ENCODE results near the gene SMYD5.

The SMYD5 gene

DNA sequence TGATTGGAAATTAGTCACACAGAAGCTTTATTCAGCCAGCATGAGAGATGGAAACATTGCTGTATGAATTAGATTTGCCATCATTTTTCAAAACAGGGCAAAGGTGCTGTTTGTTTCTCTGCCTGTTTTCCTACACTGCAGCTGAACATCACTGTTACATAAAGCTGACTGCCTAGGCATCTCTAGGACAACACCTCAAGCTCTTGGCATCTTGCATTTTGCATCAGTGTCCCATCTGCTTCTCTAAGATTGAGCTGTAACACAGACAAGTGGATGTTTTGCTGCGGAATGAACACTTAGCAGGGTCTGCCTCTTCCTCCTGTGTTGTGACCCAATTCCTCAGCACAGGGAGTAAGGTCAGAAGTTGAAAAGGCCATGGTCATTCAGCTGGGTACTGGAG is 24.9 kb downstream of the SMYD5 start:
- DNase-seq (ENCODE audit: low read depth): no peak

DNA sequence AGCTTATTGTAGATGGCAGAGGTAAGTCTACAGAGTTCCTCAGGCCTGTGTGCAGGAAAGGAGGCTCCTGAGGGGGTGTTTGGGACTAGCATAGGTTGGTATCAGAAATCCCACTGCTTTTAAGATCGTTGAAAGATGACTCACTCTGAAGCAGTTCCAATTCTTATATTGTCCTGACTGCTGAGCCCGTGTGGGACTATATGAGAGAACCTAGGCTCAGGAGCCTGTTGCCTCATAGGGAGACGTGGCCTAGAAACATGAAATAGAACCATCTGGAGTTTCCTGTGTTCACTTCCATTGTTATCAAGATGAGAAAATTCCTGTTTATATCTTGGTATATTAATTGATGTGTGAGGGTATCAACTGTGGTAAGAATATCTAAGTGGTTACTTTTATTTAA is 25.7 kb downstream of the SMYD5 start:
- DNase-seq (ENCODE audit: low read depth): no peak

DNA sequence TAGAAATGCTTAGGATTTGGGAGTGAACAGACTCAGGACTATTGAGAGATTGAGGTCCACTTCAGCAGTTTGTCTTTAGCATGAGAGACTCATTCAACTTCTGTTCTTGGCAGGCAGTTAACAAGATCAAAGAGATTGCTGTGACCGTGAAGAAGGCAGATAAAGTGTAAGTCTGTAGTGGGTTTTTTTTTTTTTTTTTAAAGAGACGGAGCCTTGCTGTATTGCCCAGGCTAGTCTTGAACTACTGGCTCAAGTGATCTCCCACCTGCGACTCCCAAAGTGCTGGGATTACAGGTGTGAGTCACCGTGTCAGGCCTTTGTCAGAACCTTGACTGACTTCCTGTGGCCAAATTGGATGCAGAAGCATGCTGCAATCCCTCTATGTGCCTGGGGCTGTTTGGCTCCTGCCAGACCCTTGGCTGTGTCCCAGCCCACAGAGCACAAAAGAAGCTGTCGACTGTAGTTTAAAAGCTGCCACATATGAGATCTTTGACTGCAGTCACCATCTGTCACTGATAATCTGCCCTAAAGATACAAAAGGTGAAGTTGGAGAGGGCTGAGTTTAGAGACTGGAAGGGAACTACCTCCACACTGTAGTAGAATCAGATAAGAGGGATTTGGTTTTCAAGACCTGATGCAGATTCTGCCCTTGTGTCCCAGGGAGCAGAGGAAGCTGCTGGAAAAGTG is 30.0 kb downstream of the SMYD5 start:
- DNase-seq (ENCODE audit: low read depth): peak; percentile 49

DNA sequence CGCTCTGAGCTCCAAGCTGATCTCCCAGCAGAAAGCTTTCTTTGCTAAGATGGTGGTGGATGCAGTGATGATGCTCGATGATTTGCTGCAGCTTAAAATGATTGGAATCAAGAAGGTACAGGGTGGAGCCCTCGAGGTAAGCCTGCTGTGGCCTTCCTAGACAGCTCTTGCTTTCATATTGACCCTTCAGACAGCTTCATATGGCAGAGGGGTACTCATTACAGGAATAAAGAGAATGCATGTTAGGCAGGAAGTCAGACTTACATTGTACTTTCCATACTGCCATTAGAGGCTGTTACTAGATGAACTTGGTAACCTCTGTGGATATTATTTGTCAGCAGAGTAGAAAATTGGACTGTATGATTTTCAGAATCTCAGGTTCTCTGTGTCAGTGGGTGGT is 30.5 kb downstream of the SMYD5 start:
- DNase-seq (ENCODE audit: low read depth): no peak

DNA sequence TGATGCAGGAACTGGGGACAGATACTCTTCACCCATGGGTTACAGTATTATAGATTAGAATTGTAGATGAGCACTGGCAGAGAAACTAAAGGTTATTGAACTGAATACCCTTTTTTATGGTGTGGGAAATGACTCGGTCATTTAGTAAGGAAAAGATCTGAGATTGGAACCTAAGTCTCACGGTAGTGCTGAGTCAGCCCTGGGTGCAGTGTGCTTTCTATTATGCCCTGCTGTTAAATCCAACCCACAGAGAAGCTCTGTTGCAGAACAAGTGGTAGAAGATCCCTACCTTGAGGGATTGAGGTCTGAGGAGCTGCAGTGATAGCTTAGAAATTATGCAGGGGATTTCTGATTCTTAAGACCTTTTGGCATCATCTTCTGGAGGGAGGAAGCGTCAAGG is 32.8 kb downstream of the SMYD5 start:
- no peak for DNase-seq (ENCODE audit: low read depth)

DNA sequence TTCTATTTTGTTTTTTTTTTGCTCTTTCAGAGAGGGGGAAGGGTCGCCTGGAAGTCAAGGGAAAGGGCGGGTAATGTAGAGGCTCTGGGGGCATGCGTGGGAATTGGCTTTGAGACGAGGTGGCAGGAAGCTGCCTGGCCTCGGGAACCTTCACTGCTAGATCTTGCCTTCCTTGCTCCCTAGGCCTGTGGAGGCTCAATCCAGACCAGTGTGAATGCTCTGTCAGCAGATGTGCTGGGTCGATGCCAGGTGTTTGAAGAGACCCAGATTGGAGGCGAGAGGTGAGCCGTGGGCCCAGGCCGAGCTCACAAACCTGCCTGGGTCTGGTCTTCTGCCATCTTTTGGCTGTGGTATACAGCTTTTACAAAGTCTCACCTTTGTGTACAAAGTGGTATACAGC is 35.6 kb downstream of the SMYD5 start:
- DNase-seq (ENCODE audit: low read depth): no peak

DNA sequence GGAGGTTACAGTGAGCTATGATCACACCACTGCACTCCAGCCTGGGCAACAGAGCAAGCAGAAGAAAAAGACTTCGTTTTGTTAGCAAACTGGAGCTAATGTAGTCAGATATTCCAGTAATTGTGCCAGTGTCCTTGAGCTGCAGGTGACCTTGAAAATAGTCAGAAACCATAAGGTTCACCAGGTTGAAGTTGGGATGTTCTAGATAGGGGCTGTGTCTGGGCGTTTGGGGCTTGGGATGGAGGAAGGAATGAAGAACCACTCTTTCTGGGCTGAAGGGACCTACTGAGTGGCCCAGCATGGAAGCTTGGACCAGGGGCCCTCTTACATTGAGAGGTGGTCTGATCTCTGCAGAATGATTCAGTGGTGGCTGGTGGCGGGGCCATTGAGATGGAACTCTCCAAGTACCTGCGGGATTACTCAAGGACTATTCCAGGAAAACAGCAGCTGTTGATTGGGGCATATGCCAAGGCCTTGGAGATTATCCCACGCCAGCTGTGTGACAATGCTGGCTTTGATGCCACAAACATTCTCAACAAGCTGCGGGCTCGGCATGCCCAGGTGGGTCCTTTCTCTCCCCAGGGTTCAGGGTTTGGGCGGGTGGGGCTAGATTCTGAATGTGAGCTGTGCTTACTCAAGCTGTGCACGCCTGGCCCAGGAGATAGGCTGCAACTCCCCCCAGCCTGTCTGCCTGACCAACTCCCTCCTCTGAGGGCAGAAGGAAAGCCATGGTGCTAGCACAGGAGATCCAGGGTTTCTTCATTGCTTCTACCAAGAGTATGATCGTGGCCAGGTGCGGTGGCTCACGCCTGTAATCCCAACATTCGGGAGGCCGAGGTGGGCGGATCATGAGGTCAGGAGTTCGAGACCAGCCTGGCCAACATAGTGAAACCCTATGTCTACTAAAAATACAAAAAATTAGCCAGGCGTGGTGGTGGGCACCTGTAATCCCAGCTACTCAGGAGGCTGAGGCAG is 37.1 kb downstream of the SMYD5 start:
- DNase-seq (ENCODE audit: low read depth): no peak

DNA sequence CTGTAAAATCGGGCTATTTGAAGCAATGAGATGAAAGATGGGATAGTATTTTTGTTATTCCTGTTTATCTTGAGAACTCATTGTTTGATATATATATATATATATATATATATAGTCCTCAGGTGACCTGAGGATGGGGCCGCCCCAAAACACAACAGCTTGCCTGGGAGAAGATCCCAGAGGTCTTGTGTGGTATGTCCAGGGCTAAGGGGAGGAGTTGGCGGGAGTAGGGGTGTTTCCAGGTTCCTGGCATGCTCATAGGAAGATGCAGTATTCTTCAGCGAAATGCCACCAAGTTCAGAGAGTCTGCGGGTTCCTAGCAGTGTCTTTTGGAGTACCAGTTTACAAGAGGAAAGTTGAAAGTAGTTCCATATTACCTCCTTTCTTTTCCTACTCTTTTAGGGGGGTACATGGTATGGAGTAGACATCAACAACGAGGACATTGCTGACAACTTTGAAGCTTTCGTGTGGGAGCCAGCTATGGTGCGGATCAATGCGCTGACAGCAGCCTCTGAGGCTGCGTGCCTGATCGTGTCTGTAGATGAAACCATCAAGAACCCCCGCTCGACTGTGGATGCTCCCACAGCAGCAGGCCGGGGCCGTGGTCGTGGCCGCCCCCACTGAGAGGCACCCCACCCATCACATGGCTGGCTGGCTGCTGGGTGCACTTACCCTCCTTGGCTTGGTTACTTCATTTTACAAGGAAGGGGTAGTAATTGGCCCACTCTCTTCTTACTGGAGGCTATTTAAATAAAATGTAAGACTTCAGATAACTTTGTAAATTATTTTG is 38.4 kb downstream of the SMYD5 start:
- no peak for DNase-seq (ENCODE audit: low read depth)

DNA sequence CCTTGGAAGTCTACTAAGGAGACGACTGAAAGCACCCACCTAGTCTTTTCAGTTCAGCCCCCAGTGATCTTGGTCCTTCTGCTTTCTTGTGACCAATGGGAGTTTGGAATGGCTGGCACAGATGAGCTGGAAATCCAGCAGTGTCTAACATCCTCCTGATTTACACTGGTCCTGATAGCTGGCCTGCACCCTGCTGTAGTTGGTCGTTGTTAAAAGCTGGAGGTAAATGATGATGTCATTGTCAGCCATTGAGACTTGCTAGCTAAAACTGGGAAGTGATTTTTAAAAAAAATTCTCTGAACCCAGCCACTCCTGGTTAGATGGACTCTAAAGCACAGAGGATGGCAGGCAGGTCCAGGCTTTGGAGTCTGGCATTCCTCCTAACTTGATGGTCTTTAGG is 39.4 kb downstream of the SMYD5 start:
- DNase-seq (ENCODE audit: low read depth): no peak

DNA sequence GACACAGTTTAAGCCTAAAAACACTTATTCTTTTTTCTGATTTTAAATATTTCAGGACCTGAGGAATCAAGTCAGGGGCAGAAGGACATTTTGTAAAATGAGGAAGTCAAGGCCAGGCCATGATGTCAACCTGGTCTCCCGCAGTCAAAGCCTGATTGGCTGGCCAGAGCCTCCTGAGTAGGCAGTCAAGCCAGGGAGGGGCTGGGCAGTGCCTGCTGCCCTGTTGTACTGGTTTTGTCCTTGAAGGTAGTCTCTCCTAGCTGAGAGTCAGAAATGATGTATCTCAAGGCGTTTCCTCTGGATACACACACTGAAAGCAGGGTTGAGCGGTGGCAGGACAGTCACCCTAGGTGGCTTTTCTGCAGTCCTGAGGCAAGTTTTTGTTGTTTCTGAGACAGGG is 39.9 kb downstream of the SMYD5 start:
- DNase-seq (ENCODE audit: low read depth): no peak

DNA sequence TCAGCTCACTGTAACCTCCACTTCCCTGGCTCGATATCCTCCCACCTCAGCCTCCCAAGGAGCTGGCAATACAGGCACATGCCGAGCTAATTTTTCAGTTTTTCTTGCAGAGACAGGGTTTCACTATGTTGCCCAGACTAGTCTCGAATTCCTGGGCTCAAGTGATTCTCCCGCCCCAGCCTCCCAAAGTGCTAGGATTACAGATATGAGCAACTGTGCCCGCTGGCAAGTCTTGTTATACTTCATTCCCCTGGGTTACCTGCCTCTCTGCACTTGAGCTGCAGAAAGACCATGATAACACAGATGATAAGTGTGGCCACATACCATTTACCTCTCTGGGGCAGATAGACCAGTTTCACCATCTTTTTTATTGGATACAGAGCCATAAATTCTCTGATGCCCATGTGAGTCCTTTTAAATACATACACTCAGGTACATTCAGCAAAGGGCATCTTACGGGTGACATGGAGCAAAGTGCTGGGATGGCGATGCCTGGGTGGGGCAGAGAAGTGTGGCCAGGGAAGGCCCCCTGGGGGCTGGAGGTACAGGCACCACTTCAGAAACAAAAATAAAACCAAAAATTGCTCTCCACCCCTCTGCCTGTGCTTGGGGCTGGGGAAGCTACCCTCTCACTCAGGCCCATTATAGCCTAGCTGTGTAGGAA is 40.4 kb downstream of the SMYD5 start:
- DNase-seq (ENCODE audit: low read depth): no peak

DNA sequence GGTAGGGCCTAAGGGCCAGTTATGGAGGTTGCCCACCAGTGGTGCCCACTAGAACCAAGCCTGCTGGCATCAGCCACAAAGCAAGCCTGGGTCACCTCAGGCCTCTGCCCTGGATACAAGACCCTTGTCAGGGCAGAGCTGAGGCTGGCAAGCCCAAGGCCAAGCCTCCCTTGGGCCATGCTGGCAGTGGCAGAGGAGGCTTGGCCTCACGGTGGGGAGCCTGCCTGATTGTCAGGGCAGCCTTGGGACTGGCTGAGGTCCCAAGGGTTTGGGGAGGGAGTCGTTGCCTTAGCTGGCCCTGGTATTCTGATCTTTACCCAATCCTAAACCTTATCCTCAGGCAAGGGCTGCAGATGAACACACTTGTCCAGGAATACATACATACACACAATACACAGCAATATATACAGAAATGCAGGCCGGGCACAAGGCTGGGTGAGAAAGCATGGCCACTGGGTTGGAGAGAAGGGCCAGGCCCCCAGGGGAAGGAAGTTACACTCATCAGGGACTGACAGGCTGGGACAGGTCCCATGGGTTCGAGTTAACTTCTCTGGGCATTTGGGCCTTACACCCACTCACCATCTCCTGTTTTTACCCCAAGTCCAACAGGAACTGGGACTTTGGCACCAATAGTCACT is 41.1 kb downstream of the SMYD5 start:
- DNase-seq (ENCODE audit: low read depth): no peak

DNA sequence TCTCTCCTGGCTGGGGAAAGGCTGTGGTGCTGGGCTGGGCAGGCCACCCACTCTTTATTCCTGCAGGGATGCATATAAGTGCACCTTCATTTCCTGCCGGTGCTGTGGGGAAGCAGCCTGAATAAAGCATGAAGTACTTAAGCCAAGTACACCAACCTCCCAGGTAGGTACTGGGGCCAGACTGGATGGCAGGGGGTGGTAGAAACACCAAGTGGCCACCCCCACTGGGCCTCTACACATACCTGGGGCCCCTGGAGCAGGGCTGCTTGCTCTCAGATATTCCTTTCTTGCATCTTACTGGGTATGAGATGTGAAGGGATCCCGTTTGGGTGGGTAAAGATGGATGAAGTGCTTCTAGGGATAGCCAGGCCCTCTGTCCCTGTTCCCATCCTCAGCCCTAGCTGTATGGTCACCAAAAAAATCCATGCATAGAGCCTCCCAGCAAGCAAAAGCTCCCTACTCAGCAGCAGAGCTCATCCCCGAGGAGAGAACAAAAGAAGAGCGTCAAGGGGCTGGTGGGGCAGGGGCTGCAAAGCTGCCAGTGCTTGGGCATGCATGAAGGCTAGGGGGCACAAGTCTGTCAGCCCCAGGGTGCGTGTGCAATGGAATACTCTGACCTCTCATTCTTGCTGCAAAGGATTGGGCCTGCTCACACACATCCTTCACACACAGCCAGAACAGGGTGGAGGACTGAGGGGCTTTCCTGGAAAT is 42.0 kb downstream of the SMYD5 start:
- DNase-seq (ENCODE audit: low read depth): no peak

DNA sequence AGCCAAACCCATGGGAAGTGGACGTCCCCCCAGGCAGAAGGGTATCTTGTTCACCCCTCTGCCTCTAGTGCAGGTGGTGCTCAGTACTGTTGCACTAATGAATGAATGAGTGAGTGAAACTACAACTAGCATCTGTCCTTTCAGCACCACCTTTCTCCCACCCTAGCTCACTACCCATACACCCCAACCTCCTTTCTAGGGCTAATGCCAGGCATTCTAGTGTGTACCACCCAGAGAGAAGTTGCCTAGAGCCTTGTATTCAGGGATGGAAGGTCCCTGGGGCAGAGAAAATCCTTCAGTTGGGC is 42.5 kb downstream of the SMYD5 start:
- no peak for DNase-seq (ENCODE audit: low read depth)

DNA sequence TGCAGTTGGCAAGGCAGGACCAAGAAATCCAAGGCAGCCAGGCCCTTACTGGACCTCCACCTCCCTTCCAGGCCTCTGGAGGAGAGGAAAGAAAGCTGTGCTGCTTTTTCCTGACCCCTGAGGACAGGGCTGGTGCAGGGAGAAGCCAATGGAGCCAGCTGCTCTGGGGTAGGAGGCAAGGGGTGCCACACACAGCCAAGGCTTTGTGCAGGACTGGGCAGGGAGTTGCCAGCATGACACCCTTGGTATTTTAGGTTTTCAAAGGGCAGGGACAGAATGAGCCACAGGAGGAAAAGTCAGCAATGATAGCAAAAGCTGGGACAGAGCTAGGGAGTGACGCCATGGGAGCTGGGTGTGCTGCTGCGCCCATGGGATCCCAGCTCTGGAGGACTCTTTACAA is 43.0 kb downstream of the SMYD5 start:
- no peak for DNase-seq (ENCODE audit: low read depth)

DNA sequence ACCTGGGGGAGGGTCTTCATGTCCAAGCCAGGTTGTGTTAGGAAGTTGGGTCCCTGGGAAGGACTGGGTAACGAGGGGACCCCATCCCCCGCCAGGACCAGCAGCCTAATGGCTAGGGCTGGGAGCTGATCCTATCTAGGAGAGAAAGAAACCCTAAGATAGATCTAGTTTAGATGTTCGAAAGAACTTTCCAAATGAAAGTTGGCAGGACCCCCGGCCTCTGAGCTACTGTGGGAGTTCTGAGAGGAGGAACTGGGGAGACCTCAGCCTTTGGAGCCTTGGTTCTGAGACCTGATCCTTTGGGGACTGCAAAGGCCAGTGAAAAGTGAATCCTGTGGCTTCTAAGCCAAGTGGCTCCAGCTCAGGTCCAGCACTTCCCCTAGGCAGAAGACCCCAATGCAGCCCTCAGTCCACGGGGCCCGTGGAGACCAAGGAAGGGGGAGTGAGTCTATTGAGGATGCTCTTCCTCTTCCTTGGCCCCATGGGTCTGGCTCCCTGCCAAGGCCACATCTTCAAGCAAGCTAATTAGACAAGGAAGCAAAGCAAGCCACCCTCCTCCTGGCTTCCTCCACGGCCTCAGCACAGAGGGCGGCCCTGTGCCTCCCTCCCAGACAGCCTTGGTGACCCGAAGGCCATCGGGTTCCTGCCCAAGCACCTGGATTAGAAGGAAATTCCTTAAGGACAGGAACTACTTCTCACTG is 43.5 kb downstream of the SMYD5 start:
- no peak for DNase-seq (ENCODE audit: low read depth)

DNA sequence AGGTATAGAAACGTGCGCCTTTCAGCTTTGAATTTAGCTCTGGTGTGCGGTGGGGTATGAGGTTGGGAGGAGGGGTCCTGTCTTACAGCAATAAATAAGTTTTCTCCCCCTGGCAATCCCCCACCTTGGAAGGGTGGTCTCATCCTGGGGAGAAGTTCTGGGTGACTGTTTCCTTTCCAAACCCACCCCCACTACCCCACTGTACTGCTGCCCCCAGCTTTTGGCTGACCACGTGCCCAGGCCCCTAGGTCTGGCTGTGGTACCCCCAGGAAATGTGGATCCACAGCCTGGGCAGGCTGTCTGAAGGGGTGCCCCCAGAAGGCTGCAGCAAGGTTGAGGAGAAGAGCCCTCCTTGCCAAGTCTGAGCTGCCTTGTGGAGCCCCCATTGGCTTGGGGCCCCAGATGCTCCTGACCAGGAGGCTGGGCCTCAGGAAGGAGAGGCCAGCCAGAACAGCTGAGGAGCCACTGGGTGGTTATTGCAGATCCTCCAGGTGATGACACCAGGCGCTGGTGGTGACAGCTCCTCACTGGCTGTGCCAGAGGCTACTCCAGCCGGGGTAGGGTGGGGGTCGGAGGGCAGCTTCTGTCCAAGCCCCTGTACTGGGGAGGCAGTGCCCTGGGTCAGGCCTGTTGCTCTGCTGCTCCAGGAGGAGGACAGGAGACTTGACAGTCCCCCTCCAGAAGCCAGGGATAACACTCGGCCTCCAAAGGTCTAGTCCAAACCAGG is 44.3 kb downstream of the SMYD5 start:
- DNase-seq (ENCODE audit: low read depth): no peak

DNA sequence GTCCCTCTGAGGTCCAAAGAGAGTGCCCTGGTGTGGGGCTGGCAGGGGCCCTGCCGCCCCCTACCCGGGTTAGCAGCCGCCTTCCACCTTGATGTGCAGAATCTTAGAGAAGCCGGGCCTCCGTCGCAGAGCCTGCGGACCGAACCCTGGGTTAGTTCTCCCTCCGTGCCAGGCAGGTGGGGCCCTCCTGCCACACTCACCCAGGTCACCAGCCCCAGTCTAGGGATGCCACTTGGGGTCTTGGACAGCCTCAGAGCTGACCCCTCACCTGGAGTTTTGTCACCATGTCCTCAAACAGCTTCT is 44.8 kb downstream of the SMYD5 start:
- no peak for DNase-seq (ENCODE audit: low read depth)

DNA sequence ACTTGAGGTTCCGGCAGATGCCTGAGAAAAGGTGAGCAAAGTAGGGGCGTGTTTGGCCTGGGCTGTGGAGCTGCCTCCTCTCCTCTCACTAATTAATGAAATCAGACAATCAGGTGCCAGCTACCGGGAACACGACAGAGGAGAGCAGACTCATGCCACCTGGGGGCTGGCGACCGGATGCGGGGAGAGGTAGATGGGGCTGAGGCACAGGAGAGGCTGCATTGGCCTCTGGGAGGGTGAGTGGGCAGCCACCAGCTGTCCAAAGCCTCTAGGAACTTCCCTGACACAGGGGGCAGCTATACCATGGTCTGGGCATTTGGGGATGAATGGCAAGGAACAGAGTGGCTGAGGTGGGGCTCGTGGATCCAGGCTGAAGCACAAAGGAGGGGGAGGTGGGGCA is 45.2 kb downstream of the SMYD5 start:
- DNase-seq (ENCODE audit: low read depth): no peak

DNA sequence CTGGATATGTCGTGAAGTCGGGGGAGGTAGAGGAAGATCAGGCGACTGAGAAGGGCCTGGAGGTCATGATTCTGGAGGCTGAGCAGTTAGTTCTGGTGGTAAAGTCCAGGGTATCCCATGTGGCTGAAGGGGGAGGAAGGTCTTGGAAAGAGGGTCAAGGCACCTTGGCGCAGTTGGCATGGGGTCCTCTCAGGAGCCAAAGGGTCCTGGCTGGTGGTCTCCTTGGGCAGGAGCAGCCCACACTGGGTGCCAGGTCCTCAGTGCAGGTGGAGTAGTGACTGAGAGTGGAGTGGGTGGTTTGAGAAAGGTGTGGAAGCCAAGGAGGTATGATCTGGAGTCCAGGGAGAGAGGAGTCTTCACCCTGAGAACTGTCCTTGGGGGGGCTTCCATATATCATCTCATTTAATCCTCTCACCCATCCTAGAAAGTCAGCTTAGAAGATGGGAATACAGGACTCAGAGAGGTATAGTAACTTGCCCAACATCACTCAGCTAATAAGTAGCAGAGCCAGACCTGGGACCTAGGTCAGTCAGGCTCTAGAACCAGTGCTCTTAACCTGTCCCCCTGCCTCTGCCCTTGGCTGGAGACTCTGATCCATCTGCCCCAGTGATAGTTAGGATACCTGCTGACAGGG is 45.8 kb downstream of the SMYD5 start:
- no peak for DNase-seq (ENCODE audit: low read depth)
